IMR-90 (cell line): ENCODE measurements around the gene DHRS4. TPM values are rescaled to one million over a fixed set of nuclear protein-coding genes. Genes with fewer than 3 reads are reported as not detected.
A peak's percentile ranks its signal among the peaks of the same experiment; 100 is the strongest.

Source experiments
- ATAC-seq: fragments of 200-7000 bp; cut with Tn5 transposase; 2 replicates; pipeline ENCODE4 v1.9.1; 2020; ENCODE audit warnings: low read depth, mild to moderate bottlenecking, moderate library complexity
- BruUV-seq: library from RNA; stranded (reverse); fragments of 400-500 nt; replicated peaks from 2 replicates; lab custom pipeline; 2021; lab: Mats Ljungman, UMichigan
- CTCF ChIA-PET: fragments of 300-600 bp; formaldehyde crosslinking; extraction: SDS; loops from one replicate; lab custom pipeline; 2021; ENCODE audit warnings: antibody characterized with exemption; lab: Yijun Ruan, JAX
- POLR2A ChIA-PET: fragments of 300-600 bp; sonication (Branson Sonifier 250); formaldehyde crosslinking; loops from one replicate; lab custom pipeline; 2022; ENCODE audit warnings: antibody characterized with exemption; ENCODE audit not compliant: unreplicated experiment; lab: Charles Lee
- DNase-seq: peaks from one replicate; pipeline ENCODE4 v3.0.0; 2013
- H2AFZ ChIP-seq: replicated peaks from 2 replicates; pipeline ENCODE3; 2013; ENCODE audit warnings: low read length, mild to moderate bottlenecking; ENCODE audit not compliant: poor library complexity
- H2AK5ac ChIP-seq: 2 replicates; pipeline ENCODE4 v1.6.1; 2013; ENCODE audit warnings: low read depth, low read length, inconsistent platforms
- H2AK9ac ChIP-seq: replicated peaks from 2 replicates; pipeline ENCODE3; 2013; ENCODE audit warnings: mild to moderate bottlenecking, low read depth, low read length, moderate library complexity; ENCODE audit not compliant: poor library complexity
- H2BK120ac ChIP-seq: 2 replicates; pipeline ENCODE4 v1.6.1; 2013; ENCODE audit warnings: low read depth, low read length, inconsistent platforms
- H2BK15ac ChIP-seq: 3 replicates; pipeline ENCODE4 v1.6.1; 2013; ENCODE audit warnings: low read depth, low read length, inconsistent platforms
- H2BK20ac ChIP-seq: 2 replicates; pipeline ENCODE4 v1.6.1; 2013; ENCODE audit warnings: low read depth, mild to moderate bottlenecking, inconsistent platforms, low read length, moderate library complexity
- H2BK5ac ChIP-seq: 2 replicates; pipeline ENCODE4 v1.6.1; 2013; ENCODE audit warnings: mild to moderate bottlenecking, low read depth, low read length, inconsistent platforms; ENCODE audit not compliant: poor library complexity, severe bottlenecking
- H3K14ac ChIP-seq: replicated peaks from 2 replicates; pipeline ENCODE4 v1.6.1; 2013; ENCODE audit warnings: low read depth, low read length, inconsistent platforms
- H3K18ac ChIP-seq: 2 replicates; pipeline ENCODE4 v1.6.1; 2013; ENCODE audit warnings: low read depth, low read length, control low read depth
- H3K23ac ChIP-seq: 2 replicates; pipeline ENCODE4 v1.6.1; 2013; ENCODE audit warnings: low read depth, low read length, inconsistent platforms
- H3K27ac ChIP-seq: 2 replicates; pipeline ENCODE4 v1.5.1; 2013; ENCODE audit warnings: mild to moderate bottlenecking, control low read depth, low read length; ENCODE audit not compliant: insufficient read depth
- H3K27me3 ChIP-seq: 2 replicates; pipeline ENCODE4 v1.6.1; 2013; ENCODE audit warnings: low read length; ENCODE audit not compliant: control insufficient read depth, insufficient read depth
- H3K36me3 ChIP-seq: 2 replicates; pipeline ENCODE4 v1.6.1; 2013; ENCODE audit warnings: low read length, mixed read lengths; ENCODE audit not compliant: control insufficient read depth, insufficient read depth
- H3K4ac ChIP-seq: 2 replicates; pipeline ENCODE4 v1.6.1; 2013; ENCODE audit warnings: low read depth, low read length, inconsistent platforms
- H3K4me1 ChIP-seq: 2 replicates; pipeline ENCODE4 v1.6.1; 2013; ENCODE audit warnings: low read length, mixed read lengths; ENCODE audit not compliant: control insufficient read depth, insufficient read depth
- H3K4me2 ChIP-seq: 2 replicates; pipeline ENCODE4 v1.6.1; 2013; ENCODE audit warnings: low read depth, mild to moderate bottlenecking, control low read depth, low read length, moderate library complexity
- H3K4me3 ChIP-seq: 2 replicates; pipeline ENCODE4 v1.5.1; 2013; ENCODE audit warnings: low read depth, mild to moderate bottlenecking, control low read depth, low read length, moderate library complexity; ENCODE audit not compliant: insufficient read depth
- H3K56ac ChIP-seq: 2 replicates; pipeline ENCODE4 v1.6.1; 2013; ENCODE audit warnings: low read length, inconsistent platforms; ENCODE audit not compliant: insufficient read depth; ENCODE audit errors: extremely low read depth
- H3K79me1 ChIP-seq, 2 experiments: 2 replicates each; pipeline ENCODE4 v1.6.1; 2013; ENCODE audit warnings: low read length in 2 of 2, inconsistent platforms in 1 of 2, low read depth in 1 of 2
- H3K9ac ChIP-seq: 2 replicates; pipeline ENCODE4 v1.6.1; 2013; ENCODE audit warnings: low read depth, low read length, control low read depth
- H3K9me1 ChIP-seq: 2 replicates; pipeline ENCODE4 v1.6.1; 2013; ENCODE audit warnings: low read length, inconsistent platforms; ENCODE audit not compliant: insufficient read depth
- H3K9me3 ChIP-seq: 2 replicates; pipeline ENCODE4 v1.6.1; 2013; ENCODE audit warnings: low read length; ENCODE audit not compliant: control insufficient read depth, insufficient read depth
- H4K20me1 ChIP-seq: 2 replicates; pipeline ENCODE4 v1.6.1; 2013; ENCODE audit warnings: low read length, inconsistent platforms; ENCODE audit not compliant: insufficient read depth
- H4K5ac ChIP-seq: 2 replicates; pipeline ENCODE4 v1.6.1; 2013; ENCODE audit warnings: mild to moderate bottlenecking, low read depth, low read length, control low read depth
- H4K8ac ChIP-seq, 2 experiments: 2 replicates each; pipeline ENCODE4 v1.6.1; 2013; ENCODE audit warnings: low read depth in 2 of 2, low read length in 2 of 2, control low read depth in 1 of 2, inconsistent platforms in 1 of 2
- H4K91ac ChIP-seq: 2 replicates; pipeline ENCODE4 v1.6.1; 2013; ENCODE audit warnings: low read depth, low read length, inconsistent platforms; ENCODE audit not compliant: insufficient read depth
- FOS ChIP-seq: fragments of 150-350 bp; IDR thresholded peaks from 2 replicates; pipeline ENCODE4 v1.6.1; 2016; ENCODE audit warnings: low read depth, low read length
- MAFK ChIP-seq: IDR thresholded peaks from 2 replicates; pipeline ENCODE4 v1.6.1; 2012; ENCODE audit warnings: low read depth, low read length, improper control_type of control experiment
- NFE2L2 ChIP-seq: fragments of 150-350 bp; IDR thresholded peaks from 2 replicates; pipeline ENCODE4 v1.6.1; 2016; ENCODE audit warnings: low read depth, mild to moderate bottlenecking, low read length
- WGBS, 2 experiments: methylation state at CpG; one replicate each; pipeline versions ENCODE4 v1.1.5 to v1.1.7; 2013; ENCODE audit warnings: missing lambda C conversion rate in 2 of 2; ENCODE audit not compliant: insufficient read length in 1 of 2; ENCODE audit errors: extremely low coverage in 2 of 2; 5-methylcytosine and 5-hydroxymethylcytosine counted together
- dilution Hi-C: fragments of 300-500 bp; cut with HindIII; formaldehyde crosslinking; loops from one replicate; pipeline ENCODE4 v1.14.3; 2018; ENCODE audit warnings: low sequenced_read_pairs; ENCODE audit not compliant: unreplicated experiment
- in situ Hi-C: fragments of 300-500 bp; cut with MboI; formaldehyde crosslinking; loops from 3 replicates; pipeline ENCODE4 v1.14.3; 2019; ENCODE audit warnings: low sequenced_read_pairs, inconsistent platforms, mixed read lengths
- intact Hi-C: fragments of 100-400 bp; cut with micrococcal nuclease; formaldehyde crosslinking; loops from 2 replicates; pipeline ENCODE4 v1.10.0; 2022
- polyA plus RNA-seq, 3 experiments: library from polyadenylated mRNA; depleted of rRNA; stranded (reverse); fragments of >200 nt; gene quantifications; 2 replicates each; pipeline ENCODE4 v1.2.3, GENCODE V29; 2012; ENCODE audit warnings: low replicate concordance in 1 of 3
- total RNA-seq: library from RNA; depleted of rRNA; stranded (reverse); fragments of >200 nt; gene quantifications from 2 replicates; pipeline ENCODE4 v1.2.3, GENCODE V29; 2012
- TF ChIP-seq, protein P1 (sequence below): fragments of 150-350 bp; IDR thresholded peaks from 2 replicates; pipeline ENCODE4 v1.6.1; 2016; ENCODE audit warnings: low read depth, mild to moderate bottlenecking, low read length, moderate library complexity, borderline replicate concordance
- TF ChIP-seq, protein P2 (sequence below): conservative IDR thresholded peaks from 2 replicates; pipeline ENCODE4 v1.5.1; 2012; ENCODE audit warnings: mild to moderate bottlenecking, low read depth, low read length, improper control_type of control experiment

DHRS4 gene
- total and polyA plus RNA-seq, 2 of the 4 experiments (the other 2 are of a cell fraction), result 43.2 to 51.8 TPM

DNA sequence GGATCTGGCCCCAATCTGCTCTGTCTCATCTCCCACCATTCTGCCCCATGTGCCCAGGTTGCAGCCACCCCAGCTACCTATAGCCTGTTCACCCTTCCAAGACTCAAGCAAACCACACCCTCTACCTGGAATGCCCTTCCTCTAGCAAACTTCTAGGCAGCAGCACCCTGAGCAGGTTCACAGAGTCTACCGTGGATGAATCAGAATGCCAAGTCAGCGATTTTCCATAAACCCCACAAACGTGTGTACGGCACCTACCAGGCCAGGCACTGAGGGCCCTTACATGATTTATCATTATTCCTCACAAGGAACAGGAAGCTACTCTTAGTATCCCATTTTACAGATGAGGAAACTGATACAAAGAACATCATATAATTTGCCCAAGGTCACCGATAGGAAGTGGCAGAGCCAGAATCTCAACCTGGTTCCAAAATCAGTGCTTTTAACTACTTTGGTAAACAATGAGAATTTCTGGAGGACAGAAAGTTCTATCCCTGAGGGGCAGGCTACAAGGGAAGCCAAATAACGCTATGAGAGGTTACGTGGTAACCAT is 28.0 kb upstream of the DHRS4 start:
- Histone ChIP-seq H3K9me3 (no peaks in the 10 kb centered on the region), H3K18ac (no peak overlapping the region), H3K4me3 (no peak overlapping the region), H3K9me1 (no peaks in the 10 kb centered on the region), H2BK120ac (no peak overlapping the region), H4K8ac (no peak overlapping the region), H3K9ac (no peak overlapping the region), H3K4ac (no peak overlapping the region), H4K91ac (no peak overlapping the region), H4K5ac (no peak overlapping the region), H3K23ac (no peak overlapping the region), H3K4me1 (no peaks in the 10 kb centered on the region), H4K20me1 (no peaks in the 10 kb centered on the region), H2AK9ac (no peak overlapping the region), H3K79me1 (no peaks in the 10 kb centered on the region), H2BK5ac (no peak overlapping the region), H2AFZ (no peak overlapping the region), H3K4me2 (no peak overlapping the region), H2BK20ac (no peak overlapping the region), H2AK5ac (no peak overlapping the region), H2BK15ac (no peak overlapping the region), H3K36me3 (no peaks in the 10 kb centered on the region), H3K27me3 (peaks cover 4% of the 10 kb centered on the region), H3K27ac (no peak overlapping the region), H3K56ac (no peak overlapping the region), H3K14ac (no peak overlapping the region)
- dilution Hi-C loops, result no loop called here
- TF ChIP-seq, protein P1, sequence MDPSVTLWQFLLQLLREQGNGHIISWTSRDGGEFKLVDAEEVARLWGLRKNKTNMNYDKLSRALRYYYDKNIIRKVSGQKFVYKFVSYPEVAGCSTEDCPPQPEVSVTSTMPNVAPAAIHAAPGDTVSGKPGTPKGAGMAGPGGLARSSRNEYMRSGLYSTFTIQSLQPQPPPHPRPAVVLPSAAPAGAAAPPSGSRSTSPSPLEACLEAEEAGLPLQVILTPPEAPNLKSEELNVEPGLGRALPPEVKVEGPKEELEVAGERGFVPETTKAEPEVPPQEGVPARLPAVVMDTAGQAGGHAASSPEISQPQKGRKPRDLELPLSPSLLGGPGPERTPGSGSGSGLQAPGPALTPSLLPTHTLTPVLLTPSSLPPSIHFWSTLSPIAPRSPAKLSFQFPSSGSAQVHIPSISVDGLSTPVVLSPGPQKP, result no peak
- TF ChIP-seq, protein P2, sequence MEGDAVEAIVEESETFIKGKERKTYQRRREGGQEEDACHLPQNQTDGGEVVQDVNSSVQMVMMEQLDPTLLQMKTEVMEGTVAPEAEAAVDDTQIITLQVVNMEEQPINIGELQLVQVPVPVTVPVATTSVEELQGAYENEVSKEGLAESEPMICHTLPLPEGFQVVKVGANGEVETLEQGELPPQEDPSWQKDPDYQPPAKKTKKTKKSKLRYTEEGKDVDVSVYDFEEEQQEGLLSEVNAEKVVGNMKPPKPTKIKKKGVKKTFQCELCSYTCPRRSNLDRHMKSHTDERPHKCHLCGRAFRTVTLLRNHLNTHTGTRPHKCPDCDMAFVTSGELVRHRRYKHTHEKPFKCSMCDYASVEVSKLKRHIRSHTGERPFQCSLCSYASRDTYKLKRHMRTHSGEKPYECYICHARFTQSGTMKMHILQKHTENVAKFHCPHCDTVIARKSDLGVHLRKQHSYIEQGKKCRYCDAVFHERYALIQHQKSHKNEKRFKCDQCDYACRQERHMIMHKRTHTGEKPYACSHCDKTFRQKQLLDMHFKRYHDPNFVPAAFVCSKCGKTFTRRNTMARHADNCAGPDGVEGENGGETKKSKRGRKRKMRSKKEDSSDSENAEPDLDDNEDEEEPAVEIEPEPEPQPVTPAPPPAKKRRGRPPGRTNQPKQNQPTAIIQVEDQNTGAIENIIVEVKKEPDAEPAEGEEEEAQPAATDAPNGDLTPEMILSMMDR, result no peak
- TF ChIP-seq MAFK (peak; percentile 97), NFE2L2 (no peak), FOS (no peak)
- intact Hi-C loops, result no loop called here
- ChIA-PET POLR2A (no interaction called here), CTCF (no interaction called here)
- no TSS peak for BruUV-seq
- DNase-seq (no peak), ATAC-seq (no peak)
- in situ Hi-C loops, result no loop called here
- 60% methylated on average over 1 of the region's 7 CpGs; no CpG with 5 or more reads in 1 of the 2 experiments for WGBS, 2 experiments
